Memory B cell (primary cell): ENCODE data around the gene SSPN.

Source experiments
- ATAC-seq: fragments of 150-1000 bp; cut with Tn5 transposase; 2 replicates; pipeline ENCODE4 v1.10.0; 2021; ENCODE audit warnings: low read depth, mild to moderate bottlenecking, moderate library complexity
- DNase-seq, 2 donors: peaks; one replicate each; pipeline ENCODE4 v3.0.0; 2022; ENCODE audit warnings: low spot score in 2 of 2
- H3K27ac Mint-ChIP-seq: one replicate; pipeline ENCODE4 v1.8.0; 2022; ENCODE audit warnings: mild to moderate bottlenecking, moderate library complexity, mixed read lengths
- H3K27me3 Mint-ChIP-seq: one replicate; pipeline ENCODE4 v1.8.0; 2022; ENCODE audit warnings: mixed read lengths
- H3K36me3 Mint-ChIP-seq: one replicate; pipeline ENCODE4 v1.8.0; 2022; ENCODE audit warnings: mild to moderate bottlenecking, mixed read lengths
- H3K4me1 Mint-ChIP-seq: one replicate; pipeline ENCODE4 v1.8.0; 2022; ENCODE audit warnings: mixed read lengths
- H3K4me3 Mint-ChIP-seq: one replicate; pipeline ENCODE4 v1.8.0; 2022; ENCODE audit warnings: mild to moderate bottlenecking, moderate library complexity, mixed read lengths
- H3K9me3 Mint-ChIP-seq: one replicate; pipeline ENCODE4 v1.8.0; 2022; ENCODE audit warnings: mixed read lengths

The SSPN gene, protein sequence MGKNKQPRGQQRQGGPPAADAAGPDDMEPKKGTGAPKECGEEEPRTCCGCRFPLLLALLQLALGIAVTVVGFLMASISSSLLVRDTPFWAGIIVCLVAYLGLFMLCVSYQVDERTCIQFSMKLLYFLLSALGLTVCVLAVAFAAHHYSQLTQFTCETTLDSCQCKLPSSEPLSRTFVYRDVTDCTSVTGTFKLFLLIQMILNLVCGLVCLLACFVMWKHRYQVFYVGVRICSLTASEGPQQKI

DNA sequence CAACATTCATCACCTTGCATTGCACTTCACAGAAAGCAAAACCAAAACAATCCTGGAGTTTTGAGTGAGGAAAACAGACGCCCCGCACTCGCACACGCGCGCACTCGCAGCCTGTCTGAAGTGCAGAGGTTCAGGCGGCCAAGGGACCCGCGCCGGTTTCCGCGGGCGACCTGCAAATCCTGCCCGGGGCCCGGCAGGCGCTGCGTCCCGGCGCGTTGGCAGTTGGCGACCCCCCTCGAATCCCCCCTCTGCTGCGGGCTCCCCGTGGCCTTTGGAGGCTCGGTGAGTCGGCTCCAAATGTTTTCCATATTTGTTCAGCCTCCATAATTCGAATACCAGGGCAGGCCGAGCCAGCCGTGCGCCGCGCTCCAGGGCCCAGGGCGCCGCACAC, at the start of gene SSPN:
TSS of gene SSPN (plus strand) at position 324 of the 391 bp plus-strand sequence. CDS start 100 bp downstream, outside the sequence.
- ATAC-seq (peak; percentile 67), DNase-seq (peak; percentile 10 to 22)
- no peaks in the 10 kb centered on the region for H3K9me3 Mint-ChIP-seq
- H3K4me1 Mint-ChIP-seq, result peaks cover 8% of the 10 kb centered on the region
- H3K4me3 Mint-ChIP-seq, result peak within 1 kb of the TSS; percentile 94
- H3K27ac Mint-ChIP-seq, result peak within 1 kb of the TSS; percentile 91
- no peaks in the 10 kb centered on the region for H3K36me3 Mint-ChIP-seq
- no peaks in the 10 kb centered on the region for H3K27me3 Mint-ChIP-seq

DNA sequence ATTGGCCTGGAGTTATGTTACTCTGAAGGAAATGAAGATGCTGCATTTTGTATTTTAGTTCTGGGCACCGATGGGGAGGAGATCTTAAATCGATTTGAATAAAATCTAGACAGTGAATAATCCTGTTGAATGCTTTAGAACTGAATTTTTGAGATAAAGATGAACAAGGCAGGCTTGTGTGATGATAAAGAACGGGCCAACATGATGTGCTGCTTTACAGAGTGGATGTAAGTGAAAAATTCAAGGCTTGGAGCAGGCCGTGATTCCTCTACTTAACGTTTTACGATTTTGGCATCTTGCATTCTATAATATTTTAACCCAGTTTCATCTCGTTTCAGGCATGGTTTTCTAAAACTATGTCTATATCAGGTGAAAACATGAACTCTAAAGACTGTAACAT, 47.1 kb upstream of the SSPN start:
- Mint-ChIP-seq H3K27me3 (no peaks in the 10 kb centered on the region), H3K36me3 (peaks cover 7% of the 10 kb centered on the region), H3K4me1 (peaks cover 19% of the 10 kb centered on the region), H3K4me3 (no peak overlapping the region), H3K9me3 (no peaks in the 10 kb centered on the region), H3K27ac (peak overlapping the region; percentile 31)
- DNase-seq, result no peak
- ATAC-seq, result no peak

DNA sequence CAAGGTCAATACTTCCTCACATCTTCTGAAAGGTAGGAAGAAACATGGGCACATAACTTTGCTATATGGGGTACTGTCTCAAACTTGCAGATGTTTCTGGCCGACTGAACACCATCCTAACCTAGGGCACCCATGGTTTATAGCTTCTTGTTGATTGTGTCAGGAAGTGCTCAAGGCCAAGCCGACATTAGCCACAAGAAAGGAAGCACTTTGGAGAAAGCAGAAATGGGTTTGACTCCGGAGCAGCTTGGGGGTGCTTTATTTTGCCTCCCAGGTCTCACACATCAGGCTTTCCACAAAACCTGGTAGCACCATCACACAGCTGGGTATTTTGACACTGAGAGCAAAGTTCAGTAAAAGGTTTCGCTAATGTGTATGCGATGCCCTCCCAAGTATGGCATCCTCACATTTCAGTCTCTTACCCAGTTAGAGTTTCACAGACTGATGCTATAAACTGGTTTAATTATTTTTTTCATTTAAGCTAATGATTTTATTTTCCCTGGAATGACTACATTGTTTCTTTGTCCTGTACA, 45.3 kb upstream of the SSPN start:
- H3K4me1 Mint-ChIP-seq, result peaks cover 26% of the 10 kb centered on the region
- H3K27me3 Mint-ChIP-seq, result no peaks in the 10 kb centered on the region
- H3K36me3 Mint-ChIP-seq, result peaks cover 7% of the 10 kb centered on the region
- DNase-seq (no peak), ATAC-seq (peak; percentile 37)
- H3K4me3 Mint-ChIP-seq, result no peak overlapping the region
- no peak overlapping the region for H3K27ac Mint-ChIP-seq
- H3K9me3 Mint-ChIP-seq, result no peaks in the 10 kb centered on the region

DNA sequence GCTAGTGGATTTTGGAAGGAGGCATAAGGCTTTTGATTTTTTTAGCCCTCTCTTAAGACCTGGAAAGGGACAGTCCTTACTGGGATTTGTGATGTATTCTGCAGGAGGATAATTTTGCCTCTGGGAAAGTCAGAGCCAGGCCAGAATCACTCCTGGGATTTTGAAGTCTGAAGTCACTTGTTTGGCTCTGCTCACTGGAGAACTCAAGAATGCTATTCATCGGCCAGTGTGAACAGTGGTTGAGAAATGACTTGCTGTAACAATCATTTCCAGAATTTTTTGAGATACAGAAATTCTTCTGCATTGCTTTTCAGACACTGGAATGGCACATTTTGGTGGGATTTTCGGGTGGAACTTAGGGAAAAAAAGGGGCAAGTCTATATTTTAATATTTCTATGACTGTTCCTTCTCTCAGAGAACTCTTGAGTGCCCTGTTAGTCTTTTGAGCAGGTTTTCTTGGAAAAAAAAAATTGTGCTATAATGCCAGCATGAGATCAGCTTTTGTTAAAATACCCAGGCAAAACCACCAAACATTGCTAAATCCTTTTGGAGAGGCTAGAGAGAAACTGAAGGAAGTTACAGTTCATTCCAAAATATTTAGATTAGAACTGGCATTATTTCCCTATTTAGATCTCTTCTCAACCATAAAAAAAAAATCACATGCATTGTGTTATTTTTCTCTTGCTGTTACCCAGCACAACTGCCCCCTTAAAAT, 44.5 kb upstream of the SSPN start:
- peaks cover 6% of the 10 kb centered on the region for H3K36me3 Mint-ChIP-seq
- H3K9me3 Mint-ChIP-seq, result no peaks in the 10 kb centered on the region
- DNase-seq, result no peak
- peaks cover 34% of the 10 kb centered on the region for H3K4me1 Mint-ChIP-seq
- no peak overlapping the region for H3K4me3 Mint-ChIP-seq
- no peak for ATAC-seq
- H3K27ac Mint-ChIP-seq, result no peak overlapping the region
- H3K27me3 Mint-ChIP-seq, result no peaks in the 10 kb centered on the region

DNA sequence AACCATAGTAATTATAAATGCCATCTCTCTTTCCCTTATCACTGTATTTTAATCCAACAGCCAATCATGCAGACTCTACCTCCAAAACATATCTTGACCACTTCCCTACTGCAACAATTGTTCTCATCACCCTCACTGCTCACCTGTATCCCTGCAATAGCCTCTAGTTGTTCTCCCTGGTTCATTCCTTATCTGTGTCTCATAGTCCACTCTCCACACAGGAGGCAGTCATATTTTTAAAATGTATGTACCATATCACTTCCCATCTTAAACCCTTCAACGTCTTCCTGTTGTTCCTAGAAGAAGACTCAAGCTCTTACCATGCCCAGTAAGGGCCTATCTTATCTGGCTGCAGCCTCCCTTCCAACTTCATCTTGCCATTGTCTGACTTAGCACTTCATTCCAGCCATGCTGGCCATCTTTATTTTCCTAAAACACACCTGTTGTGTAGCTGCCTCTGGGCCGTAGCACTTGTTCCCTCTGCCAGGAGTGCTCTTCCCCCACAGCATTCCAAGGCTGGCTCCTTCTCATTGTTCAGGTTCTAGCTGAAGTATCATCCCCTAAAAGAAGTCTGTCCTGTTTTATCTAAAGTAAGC, 42.8 kb upstream of the SSPN start:
- Mint-ChIP-seq H3K4me1 (peaks cover 37% of the 10 kb centered on the region), H3K27me3 (no peaks in the 10 kb centered on the region), H3K36me3 (peaks cover 2% of the 10 kb centered on the region), H3K4me3 (no peak overlapping the region), H3K9me3 (no peaks in the 10 kb centered on the region), H3K27ac (peak overlapping the region; percentile 74)
- DNase-seq (no peak), ATAC-seq (no peak)

DNA sequence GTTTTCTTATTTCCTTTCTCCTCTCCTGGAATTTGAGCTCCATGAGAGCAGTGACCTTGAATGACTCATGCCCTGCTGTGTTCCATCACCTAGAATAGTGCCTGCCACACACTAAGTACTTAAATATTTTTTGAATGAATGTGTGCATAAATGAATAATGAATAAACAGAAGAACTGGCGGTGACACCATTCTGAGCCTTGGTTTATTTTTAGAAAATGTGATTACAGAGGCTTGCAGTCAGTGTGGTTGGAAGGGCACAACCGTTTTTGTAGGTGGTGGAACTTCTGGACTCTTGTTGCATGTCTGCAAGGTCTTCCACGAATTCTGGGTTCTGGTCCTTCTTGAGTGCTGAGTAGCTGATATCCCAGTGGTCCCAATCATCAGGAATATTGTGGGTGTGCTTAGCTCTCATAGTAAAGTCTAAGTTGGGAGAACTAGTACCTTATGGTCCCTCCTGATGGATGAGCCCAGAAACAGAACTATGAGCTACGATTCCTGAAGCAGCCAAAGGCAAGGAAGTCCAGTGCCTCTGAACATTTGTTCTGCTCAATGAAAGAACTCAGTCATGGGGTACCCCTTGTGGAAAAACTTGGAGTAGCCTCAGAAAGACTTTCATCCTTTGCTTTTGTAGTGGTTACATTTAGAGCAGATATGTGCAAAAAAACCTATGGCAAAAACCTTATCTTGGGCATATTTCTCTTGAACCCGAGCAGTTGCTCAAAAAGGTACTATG, 41.8 kb upstream of the SSPN start:
- ATAC-seq, result no peak
- H3K27ac Mint-ChIP-seq, result peak overlapping the region; percentile 95
- no peak overlapping the region for H3K4me3 Mint-ChIP-seq
- H3K9me3 Mint-ChIP-seq, result peaks cover 2% of the 10 kb centered on the region
- peaks cover 4% of the 10 kb centered on the region for H3K36me3 Mint-ChIP-seq
- DNase-seq, result no peak
- H3K27me3 Mint-ChIP-seq, result no peaks in the 10 kb centered on the region
- peaks cover 43% of the 10 kb centered on the region for H3K4me1 Mint-ChIP-seq

DNA sequence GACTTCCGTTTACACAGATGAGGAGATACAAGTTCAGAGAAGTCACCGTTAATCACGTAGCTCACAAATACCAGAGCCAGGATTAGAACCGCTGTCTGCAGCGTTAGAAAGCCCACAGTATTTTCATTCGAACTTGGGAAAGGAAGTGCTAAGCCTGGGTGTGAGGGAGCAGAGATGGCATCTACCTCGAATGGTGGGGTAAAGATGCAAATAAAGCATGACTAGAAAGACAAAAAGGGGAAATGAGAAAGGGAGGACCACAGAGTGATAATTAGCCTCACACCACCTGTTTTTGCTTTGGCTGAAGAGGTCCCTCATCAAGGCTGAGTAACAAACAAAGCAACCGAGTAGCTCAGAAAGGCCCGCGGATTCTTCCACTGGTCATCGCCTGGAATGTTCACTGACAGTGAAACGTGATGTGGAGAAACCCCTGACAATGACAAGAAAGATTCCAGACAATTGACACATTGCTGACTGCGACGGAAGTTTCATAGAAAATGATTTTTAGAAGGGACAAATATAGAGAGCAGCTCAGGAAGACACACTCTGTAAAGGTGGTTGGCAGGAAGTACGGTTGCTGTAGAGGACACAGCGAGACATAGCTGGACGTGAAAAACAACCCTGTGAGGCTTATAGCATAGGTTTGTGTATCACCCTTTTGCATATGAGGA, 39.0 kb upstream of the SSPN start:
- Mint-ChIP-seq H3K27me3 (no peaks in the 10 kb centered on the region), H3K4me3 (peak overlapping the region; percentile 81)

DNA sequence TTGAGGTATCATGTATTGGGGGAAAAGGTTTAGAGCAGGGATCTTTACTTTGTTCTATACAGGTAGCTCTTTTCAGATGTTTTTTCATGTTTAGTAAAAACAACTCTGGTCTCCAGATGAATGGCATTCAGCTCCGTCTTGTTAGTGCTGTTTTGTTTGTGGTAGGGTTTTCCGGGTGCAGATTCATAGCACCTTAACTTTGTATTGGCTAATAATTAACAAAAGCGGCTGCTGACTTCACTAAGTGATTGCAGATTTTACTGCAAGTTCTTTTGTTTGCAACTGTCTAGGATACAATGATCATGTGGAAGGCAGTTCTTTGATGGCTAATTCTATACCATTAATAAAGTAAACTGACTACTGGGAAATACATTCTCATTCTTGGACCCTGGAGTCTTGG, 38.4 kb upstream of the SSPN start:
- H3K36me3 Mint-ChIP-seq, result peaks cover 6% of the 10 kb centered on the region
- peaks cover 61% of the 10 kb centered on the region for H3K4me1 Mint-ChIP-seq
- DNase-seq (no peak), ATAC-seq (no peak)
- peak overlapping the region; percentile 95 for H3K27ac Mint-ChIP-seq
- H3K9me3 Mint-ChIP-seq, result peaks cover 5% of the 10 kb centered on the region
- no peaks in the 10 kb centered on the region for H3K27me3 Mint-ChIP-seq
- peak overlapping the region; percentile 81 for H3K4me3 Mint-ChIP-seq

More for the DNA sequence above, 39.0 kb upstream of the SSPN start:
- peaks cover 5% of the 10 kb centered on the region for H3K9me3 Mint-ChIP-seq
- H3K27ac Mint-ChIP-seq, result peak overlapping the region; percentile 95
- DNase-seq, result peak; percentile 60 to 74
- H3K36me3 Mint-ChIP-seq, result peaks cover 6% of the 10 kb centered on the region
- peaks cover 55% of the 10 kb centered on the region for H3K4me1 Mint-ChIP-seq
- ATAC-seq, result peak; percentile 88

DNA sequence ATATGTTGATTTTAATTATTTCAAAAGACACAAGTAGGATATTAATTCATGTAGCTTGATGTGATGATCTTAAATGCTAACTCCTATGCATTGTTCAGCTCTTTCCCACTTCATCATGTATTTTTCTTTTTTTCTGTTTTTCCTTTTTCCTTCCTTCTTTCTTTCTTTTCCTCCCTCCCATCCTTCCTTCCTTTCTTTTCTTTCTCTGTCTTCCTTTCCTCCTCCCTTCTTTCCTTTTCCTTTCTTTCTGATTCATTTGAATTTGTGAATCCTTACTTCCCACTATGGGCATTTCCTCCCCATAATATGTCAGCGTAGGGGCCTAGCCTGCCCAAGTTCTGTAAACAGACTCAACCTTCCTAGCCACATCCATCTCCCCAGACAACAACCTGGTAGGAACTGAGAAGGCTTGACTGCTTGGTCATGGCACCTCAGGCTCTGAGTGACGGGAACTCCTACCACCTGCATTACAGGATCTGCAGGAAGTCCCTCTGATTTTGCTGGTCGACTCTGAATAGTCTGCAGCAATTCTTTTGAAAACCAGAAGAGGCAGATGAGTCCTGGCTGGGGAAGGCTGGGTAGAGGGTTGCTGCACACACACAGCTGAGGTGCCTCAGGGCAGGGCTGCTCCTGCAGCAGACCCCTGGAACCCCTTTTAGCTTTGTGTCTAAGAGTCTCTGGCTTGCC, 37.2 kb upstream of the SSPN start:
- peak overlapping the region; percentile 54 for H3K4me3 Mint-ChIP-seq
- H3K4me1 Mint-ChIP-seq, result peaks cover 64% of the 10 kb centered on the region
- no peaks in the 10 kb centered on the region for H3K27me3 Mint-ChIP-seq
- peak overlapping the region; percentile 95 for H3K27ac Mint-ChIP-seq
- peaks cover 5% of the 10 kb centered on the region for H3K36me3 Mint-ChIP-seq
- ATAC-seq, result no peak
- peaks cover 5% of the 10 kb centered on the region for H3K9me3 Mint-ChIP-seq
- DNase-seq, result no peak

DNA sequence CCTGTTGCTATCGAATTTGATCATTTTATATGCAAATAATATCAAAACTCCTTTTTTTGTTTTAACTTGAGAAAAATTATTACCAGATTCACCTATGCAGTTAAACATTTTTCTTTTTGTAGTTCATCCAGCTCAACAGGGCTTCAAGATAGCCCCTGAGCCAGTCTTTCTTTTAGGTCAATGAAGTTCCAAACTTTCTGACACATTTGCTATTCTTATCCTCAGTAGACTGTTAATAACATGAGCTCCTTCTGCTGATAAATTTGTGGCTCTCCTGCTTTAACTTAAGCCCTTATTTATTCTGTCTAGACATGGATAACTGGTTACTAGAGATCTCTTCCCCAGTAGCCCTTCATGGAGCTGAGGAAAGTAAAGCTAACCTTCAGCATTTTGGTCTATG, 33.2 kb upstream of the SSPN start:
- no peak for DNase-seq
- peaks cover 5% of the 10 kb centered on the region for H3K9me3 Mint-ChIP-seq
- peak overlapping the region; percentile 11 for H3K4me3 Mint-ChIP-seq
- no peak for ATAC-seq
- H3K4me1 Mint-ChIP-seq, result peaks cover 48% of the 10 kb centered on the region
- H3K27me3 Mint-ChIP-seq, result no peaks in the 10 kb centered on the region
- peak overlapping the region; percentile 83 for H3K27ac Mint-ChIP-seq
- peaks cover 6% of the 10 kb centered on the region for H3K36me3 Mint-ChIP-seq

DNA sequence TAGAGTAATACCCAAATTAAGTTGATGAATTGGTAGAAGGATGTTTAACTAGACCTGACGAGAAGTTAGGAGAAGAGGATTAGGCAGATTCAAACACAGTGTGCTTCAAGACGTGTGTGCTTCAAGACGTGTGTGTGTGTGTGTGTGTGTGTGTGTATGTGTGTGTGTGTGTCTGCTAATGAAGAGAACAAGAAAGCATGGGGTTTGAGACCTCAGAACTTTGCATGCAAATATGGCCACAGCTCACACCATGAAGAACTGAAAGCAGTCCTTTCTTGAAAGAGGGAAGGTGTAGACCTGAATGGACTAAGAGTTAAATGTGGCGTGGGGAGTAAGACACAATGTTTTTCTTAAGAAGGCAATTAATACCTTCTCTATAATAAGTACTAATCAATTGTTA, 32.5 kb upstream of the SSPN start:
- DNase-seq (peak in 1 of 2 donors; percentile 20), ATAC-seq (peak; percentile 86)
- H3K4me1 Mint-ChIP-seq, result peaks cover 50% of the 10 kb centered on the region
- H3K27me3 Mint-ChIP-seq, result no peaks in the 10 kb centered on the region
- H3K4me3 Mint-ChIP-seq, result peak overlapping the region; percentile 73
- H3K36me3 Mint-ChIP-seq, result peaks cover 6% of the 10 kb centered on the region
- peaks cover 5% of the 10 kb centered on the region for H3K9me3 Mint-ChIP-seq
- peak overlapping the region; percentile 83 for H3K27ac Mint-ChIP-seq

DNA sequence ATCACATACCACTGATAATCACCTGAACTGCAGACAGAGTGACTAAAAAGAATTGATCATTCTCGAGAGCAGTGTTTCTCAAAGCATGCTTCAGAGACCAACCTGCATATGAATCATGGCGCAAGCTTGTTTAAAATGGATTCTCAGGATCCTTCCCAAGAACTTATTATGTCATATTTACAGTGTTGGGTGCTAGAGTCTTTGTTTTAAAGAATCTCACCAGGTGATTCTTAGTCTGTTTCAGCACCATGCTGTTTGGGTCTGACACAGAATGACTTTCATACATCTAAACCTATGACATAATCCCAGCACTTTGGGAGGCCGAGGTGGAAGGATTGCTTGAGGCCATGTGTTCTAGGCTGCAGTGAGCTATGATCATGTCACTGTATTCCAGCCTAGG, 31.3 kb upstream of the SSPN start:
- H3K36me3 Mint-ChIP-seq, result peaks cover 8% of the 10 kb centered on the region
- no peak overlapping the region for H3K27ac Mint-ChIP-seq
- peaks cover 3% of the 10 kb centered on the region for H3K9me3 Mint-ChIP-seq
- DNase-seq (no peak), ATAC-seq (no peak)
- no peak overlapping the region for H3K4me3 Mint-ChIP-seq
- H3K27me3 Mint-ChIP-seq, result no peaks in the 10 kb centered on the region
- peaks cover 43% of the 10 kb centered on the region for H3K4me1 Mint-ChIP-seq

DNA sequence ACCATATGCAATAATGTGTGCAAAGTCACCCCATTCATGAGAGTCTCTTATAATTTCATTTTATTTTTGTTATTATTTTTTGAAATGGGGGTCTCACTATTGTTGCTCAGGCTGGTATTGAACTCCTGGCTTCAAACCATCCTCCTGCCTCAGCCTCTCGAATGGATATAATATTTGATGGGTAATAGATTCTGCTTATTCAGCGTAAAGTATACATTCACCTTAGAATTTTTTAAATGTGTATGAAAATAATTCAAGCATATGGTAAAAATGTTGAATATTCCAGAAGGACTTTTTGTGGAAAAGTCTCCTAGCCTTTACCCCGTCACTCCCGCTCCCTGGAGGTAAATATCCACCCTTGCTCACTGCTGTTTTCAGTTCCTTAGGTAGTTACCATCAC, 23.4 kb upstream of the SSPN start:
- Mint-ChIP-seq H3K27ac (no peak overlapping the region), H3K4me3 (no peak overlapping the region), H3K9me3 (peaks cover 2% of the 10 kb centered on the region), H3K4me1 (peaks cover 30% of the 10 kb centered on the region), H3K27me3 (no peaks in the 10 kb centered on the region), H3K36me3 (peaks cover 12% of the 10 kb centered on the region)
- no peak for ATAC-seq
- DNase-seq, result no peak
